ENCODE results near the gene EVA1A.
"Not testable (repeated sequence)": the region's sequence is repeated elsewhere in the genome, so short reads cannot be mapped to it uniquely, and the experiment has no call there.

EVA1A gene

GRCh38 chr2:75516378-75517360 lies 44.1 kb downstream of the EVA1A start:
- no peak for DNase-seq

GRCh38 chr2:75515584-75516368 lies 45.0 kb downstream of the EVA1A start:
- DNase-seq: no peak

- no peak for DNase-seq
Measured at GRCh38 chr2:75513616-75514170, 47.0 kb downstream of the EVA1A start.

GRCh38 chr2:75512455-75513212 lies 48.1 kb downstream of the EVA1A start:
- no peak for DNase-seq

GRCh38 chr2:75506101-75506697 lies 54.5 kb downstream of the EVA1A start:
- no peak for DNase-seq

- no peak for DNase-seq
Measured at GRCh38 chr2:75505012-75505411, 55.7 kb downstream of the EVA1A start.

GRCh38 chr2:75503048-75503607 lies 57.6 kb downstream of the EVA1A start:
- DNase-seq: no peak

GRCh38 chr2:75500633-75501032 lies 60.1 kb downstream of the EVA1A start:
- no peak for DNase-seq

GRCh38 chr2:75499534-75499933 lies 61.2 kb downstream of the EVA1A start:
- DNase-seq: no peak

GRCh38 chr2:75498907-75499306 lies 61.8 kb downstream of the EVA1A start:
- no peak for DNase-seq

- no peak for DNase-seq
Measured at GRCh38 chr2:75497256-75497655, 63.5 kb downstream of the EVA1A start.

- DNase-seq: no peak
Measured at GRCh38 chr2:75495862-75496261, 64.9 kb downstream of the EVA1A start.

GRCh38 chr2:75494137-75494769 lies 66.5 kb downstream of the EVA1A start:
- no peak for DNase-seq

GRCh38 chr2:75493230-75493629 lies 67.5 kb downstream of the EVA1A start:
- DNase-seq: no peak

GRCh38 chr2:75491129-75491753 lies 69.5 kb downstream of the EVA1A start:
- DNase-seq: no peak

- no peak for DNase-seq
Measured at GRCh38 chr2:75489721-75490120, 71.0 kb downstream of the EVA1A start.

- no peak for DNase-seq
Measured at GRCh38 chr2:75488157-75488556, 72.6 kb downstream of the EVA1A start.

GRCh38 chr2:75486735-75487134 lies 74.0 kb downstream of the EVA1A start:
- not testable (repeated sequence) for DNase-seq

- no peak for DNase-seq
Measured at GRCh38 chr2:75484840-75485239, 75.9 kb downstream of the EVA1A start.

GRCh38 chr2:75483878-75484277 lies 76.9 kb downstream of the EVA1A start:
- DNase-seq: no peak

GRCh38 chr2:75482398-75482797 lies 78.3 kb downstream of the EVA1A start:
- DNase-seq: no peak
